ENCODE data around the gene ZKSCAN7.

- TF ChIP-seq TAF1 (IDR thresholded peaks at IDR 0.05; ENCODE audit: borderline replicate concordance, insufficient read depth, low read length): no peak
- no peak for TF ChIP-seq POLR2AphosphoS5 (IDR thresholded peaks at IDR 0.05; ENCODE audit: low read depth, low read length)
- no peak for TF ChIP-seq SIN3A (IDR thresholded peaks at IDR 0.05; ENCODE audit: borderline replicate concordance, insufficient read depth, low read length)
These were observed 43.8 kb upstream of the ZKSCAN7 start for GRCh38 chr3:44511238-44511566.
